ENCODE measurements around the gene PDE8B. TPM values are rescaled to one million over a fixed set of nuclear protein-coding genes. Genes with fewer than 3 reads are reported as not detected.

The PDE8B gene
- total RNA-seq, 1 donor from 2014 or later, result 7.8 TPM

DNA sequence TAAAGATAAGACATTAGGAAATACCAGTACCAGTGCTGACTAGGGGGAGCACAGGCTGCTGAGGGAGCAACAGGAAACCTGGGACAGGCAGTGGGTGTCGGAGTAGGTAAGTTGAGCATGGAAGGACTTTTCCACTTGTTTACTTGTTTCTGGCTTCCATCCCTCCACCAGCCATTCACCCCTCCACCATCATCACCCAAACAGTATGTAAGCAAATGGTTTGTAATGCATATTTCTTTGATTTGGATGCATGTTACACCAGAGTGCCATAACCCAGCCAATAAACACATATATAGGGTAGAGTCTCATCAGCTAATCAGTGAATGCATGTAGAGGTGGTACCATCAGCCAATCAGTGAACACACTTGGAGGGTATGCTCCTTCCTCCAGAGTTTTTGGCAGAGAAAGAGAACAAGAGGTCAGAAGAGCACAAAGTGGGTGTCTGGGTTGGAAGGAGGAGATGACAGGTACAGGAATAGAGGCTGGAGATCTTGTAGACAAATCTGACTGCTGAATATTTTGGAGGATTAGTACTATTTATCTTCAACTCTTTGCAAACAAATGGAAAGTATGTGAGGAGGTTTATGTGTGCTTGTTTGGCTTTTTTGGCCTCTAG, 37.7 kb upstream of the PDE8B start:
- no peak overlapping the region for H3K4me3 Mint-ChIP-seq (ENCODE audit: unreplicated experiment)
- H3K27ac Mint-ChIP-seq (ENCODE audit: unreplicated experiment), result no peak overlapping the region
- H3K4me1 Mint-ChIP-seq (ENCODE audit: unreplicated experiment), result peaks cover 7% of the 10 kb centered on the region
- no peaks in the 10 kb centered on the region for H3K9me3 Mint-ChIP-seq (ENCODE audit: unreplicated experiment)
- H3K36me3 Mint-ChIP-seq (ENCODE audit: low read depth, unreplicated experiment), result no peaks in the 10 kb centered on the region
- no peak for DNase-seq (ENCODE audit: low spot score)
- TF ChIP-seq, protein P1, sequence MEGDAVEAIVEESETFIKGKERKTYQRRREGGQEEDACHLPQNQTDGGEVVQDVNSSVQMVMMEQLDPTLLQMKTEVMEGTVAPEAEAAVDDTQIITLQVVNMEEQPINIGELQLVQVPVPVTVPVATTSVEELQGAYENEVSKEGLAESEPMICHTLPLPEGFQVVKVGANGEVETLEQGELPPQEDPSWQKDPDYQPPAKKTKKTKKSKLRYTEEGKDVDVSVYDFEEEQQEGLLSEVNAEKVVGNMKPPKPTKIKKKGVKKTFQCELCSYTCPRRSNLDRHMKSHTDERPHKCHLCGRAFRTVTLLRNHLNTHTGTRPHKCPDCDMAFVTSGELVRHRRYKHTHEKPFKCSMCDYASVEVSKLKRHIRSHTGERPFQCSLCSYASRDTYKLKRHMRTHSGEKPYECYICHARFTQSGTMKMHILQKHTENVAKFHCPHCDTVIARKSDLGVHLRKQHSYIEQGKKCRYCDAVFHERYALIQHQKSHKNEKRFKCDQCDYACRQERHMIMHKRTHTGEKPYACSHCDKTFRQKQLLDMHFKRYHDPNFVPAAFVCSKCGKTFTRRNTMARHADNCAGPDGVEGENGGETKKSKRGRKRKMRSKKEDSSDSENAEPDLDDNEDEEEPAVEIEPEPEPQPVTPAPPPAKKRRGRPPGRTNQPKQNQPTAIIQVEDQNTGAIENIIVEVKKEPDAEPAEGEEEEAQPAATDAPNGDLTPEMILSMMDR (IDR thresholded peaks at IDR 0.05; ENCODE audit: unreplicated experiment), result no peak
- H3K27me3 Mint-ChIP-seq (ENCODE audit: unreplicated experiment), result peaks cover 2% of the 10 kb centered on the region

DNA sequence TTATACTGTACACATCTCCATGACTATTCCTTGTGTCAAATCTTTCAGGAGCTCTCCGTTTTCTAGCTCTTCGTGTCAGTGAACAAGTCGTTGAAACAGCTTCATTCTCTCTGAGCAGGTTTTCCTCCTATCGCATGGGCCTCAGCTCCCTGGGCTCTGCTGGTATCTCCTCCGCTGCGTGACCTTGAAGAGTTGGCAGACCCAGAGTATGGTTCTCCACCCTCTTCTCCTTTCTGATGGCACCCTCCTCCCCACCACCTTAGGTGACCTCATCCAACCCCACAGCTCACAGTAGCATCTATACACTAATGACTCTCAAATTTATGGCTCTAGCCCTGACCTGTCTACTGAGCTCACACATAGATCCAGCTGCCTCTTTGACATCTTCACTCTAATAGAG, 36.0 kb upstream of the PDE8B start:
- Mint-ChIP-seq H3K27ac (ENCODE audit: unreplicated experiment) (no peak overlapping the region), H3K4me1 (ENCODE audit: unreplicated experiment) (no peaks in the 10 kb centered on the region), H3K4me3 (ENCODE audit: unreplicated experiment) (no peak overlapping the region), H3K9me3 (ENCODE audit: unreplicated experiment) (no peaks in the 10 kb centered on the region), H3K27me3 (ENCODE audit: unreplicated experiment) (peaks cover 2% of the 10 kb centered on the region), H3K36me3 (ENCODE audit: low read depth, unreplicated experiment) (no peaks in the 10 kb centered on the region)
- no peak for DNase-seq (ENCODE audit: low spot score)
- TF ChIP-seq, protein P1 (IDR thresholded peaks at IDR 0.05; ENCODE audit: unreplicated experiment), result no peak

DNA sequence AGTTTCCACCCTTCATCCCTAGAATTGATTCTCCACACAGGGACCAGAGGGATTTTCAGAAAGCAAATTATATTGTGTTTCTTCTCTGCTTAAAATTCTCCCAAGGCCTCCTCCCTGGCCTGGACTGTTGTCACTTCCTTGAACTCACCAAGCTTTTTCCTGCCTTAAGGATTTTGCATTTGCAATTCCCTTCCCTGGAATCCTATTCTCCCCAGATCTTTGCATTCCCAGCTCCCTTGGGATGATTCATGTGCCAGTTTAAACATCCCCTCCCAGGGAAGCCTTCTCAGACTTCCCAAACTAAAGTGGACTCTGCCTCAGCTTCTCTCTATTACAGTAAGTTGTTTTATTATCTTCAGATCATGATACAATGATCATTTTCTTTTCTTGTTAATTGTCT, 35.2 kb upstream of the PDE8B start:
- no peak for DNase-seq (ENCODE audit: low spot score)
- no peaks in the 10 kb centered on the region for H3K36me3 Mint-ChIP-seq (ENCODE audit: low read depth, unreplicated experiment)
- no peaks in the 10 kb centered on the region for H3K9me3 Mint-ChIP-seq (ENCODE audit: unreplicated experiment)
- peaks cover 4% of the 10 kb centered on the region for H3K27me3 Mint-ChIP-seq (ENCODE audit: unreplicated experiment)
- TF ChIP-seq, protein P1 (IDR thresholded peaks at IDR 0.05; ENCODE audit: unreplicated experiment), result no peak
- no peaks in the 10 kb centered on the region for H3K4me1 Mint-ChIP-seq (ENCODE audit: unreplicated experiment)
- no peak overlapping the region for H3K27ac Mint-ChIP-seq (ENCODE audit: unreplicated experiment)
- no peak overlapping the region for H3K4me3 Mint-ChIP-seq (ENCODE audit: unreplicated experiment)

DNA sequence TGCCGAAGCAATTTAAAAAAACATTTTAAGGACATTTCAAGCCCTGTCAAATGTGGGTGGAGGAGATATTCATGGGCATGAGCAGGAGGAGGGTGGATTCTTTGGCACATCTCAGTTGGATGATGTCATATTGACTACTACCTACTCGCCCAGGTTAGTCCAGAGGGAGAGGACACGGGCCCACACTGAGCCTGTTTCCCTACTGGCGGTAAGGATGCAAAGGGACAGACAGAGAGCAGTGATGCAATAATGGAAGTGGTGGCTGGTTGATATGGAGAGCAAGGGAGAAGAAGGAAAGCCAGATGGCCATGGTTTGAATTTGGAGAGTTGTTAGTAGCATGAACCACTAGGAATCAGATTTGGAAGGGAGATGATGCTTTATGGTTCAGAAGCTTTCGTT, 34.1 kb upstream of the PDE8B start:
- H3K27ac Mint-ChIP-seq (ENCODE audit: unreplicated experiment), result no peak overlapping the region
- no peak overlapping the region for H3K4me3 Mint-ChIP-seq (ENCODE audit: unreplicated experiment)
- no peak for DNase-seq (ENCODE audit: low spot score)
- no peaks in the 10 kb centered on the region for H3K9me3 Mint-ChIP-seq (ENCODE audit: unreplicated experiment)
- no peaks in the 10 kb centered on the region for H3K36me3 Mint-ChIP-seq (ENCODE audit: low read depth, unreplicated experiment)
- TF ChIP-seq, protein P1 (IDR thresholded peaks at IDR 0.05; ENCODE audit: unreplicated experiment), result no peak
- no peaks in the 10 kb centered on the region for H3K4me1 Mint-ChIP-seq (ENCODE audit: unreplicated experiment)
- H3K27me3 Mint-ChIP-seq (ENCODE audit: unreplicated experiment), result peaks cover 10% of the 10 kb centered on the region

DNA sequence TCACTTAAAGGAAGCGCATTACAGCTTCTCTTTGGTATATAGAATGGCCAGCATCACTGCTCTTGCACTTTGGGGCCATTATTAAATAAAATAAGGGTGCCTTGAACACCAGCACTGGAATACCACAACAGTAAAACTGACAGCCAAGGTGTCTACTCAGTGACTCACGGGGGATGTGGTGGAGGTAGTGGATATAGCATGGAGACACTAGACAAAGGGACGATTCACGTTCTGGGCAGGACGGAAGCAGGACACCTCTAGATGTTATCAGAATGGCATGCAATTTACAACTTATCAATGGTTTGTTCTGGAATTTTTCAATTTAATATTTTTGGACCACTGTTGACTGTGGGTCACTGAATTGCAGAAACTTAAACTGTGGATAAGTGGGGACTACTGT, 32.9 kb upstream of the PDE8B start:
- TF ChIP-seq, protein P1 (IDR thresholded peaks at IDR 0.05; ENCODE audit: unreplicated experiment), result no peak
- H3K9me3 Mint-ChIP-seq (ENCODE audit: unreplicated experiment), result no peaks in the 10 kb centered on the region
- DNase-seq (ENCODE audit: low spot score), result no peak
- H3K36me3 Mint-ChIP-seq (ENCODE audit: low read depth, unreplicated experiment), result no peaks in the 10 kb centered on the region
- H3K27me3 Mint-ChIP-seq (ENCODE audit: unreplicated experiment), result peaks cover 13% of the 10 kb centered on the region
- no peaks in the 10 kb centered on the region for H3K4me1 Mint-ChIP-seq (ENCODE audit: unreplicated experiment)
- H3K4me3 Mint-ChIP-seq (ENCODE audit: unreplicated experiment), result no peak overlapping the region
- no peak overlapping the region for H3K27ac Mint-ChIP-seq (ENCODE audit: unreplicated experiment)

Data from endothelial cell (in vitro differentiated cells).